ENCODE data around the gene COA6.
"Not testable (repeated sequence)": the region's sequence is repeated elsewhere in the genome, so short reads cannot be mapped to it uniquely, and the experiment has no call there.

Gene COA6

GRCh38 chr1:234369033-234369430 is 4.2 kb upstream of the COA6 start:
- DNase-seq (ENCODE audit: low read depth in 2 of 2, low spot score in 1 of 2): no peak

GRCh38 chr1:234369784-234370183 is 3.5 kb upstream of the COA6 start:
- no peak for DNase-seq (ENCODE audit: low read depth in 2 of 2, low spot score in 1 of 2)

- no peak for DNase-seq (ENCODE audit: low read depth in 2 of 2, low spot score in 1 of 2)
Measured at GRCh38 chr1:234371414-234371813, 1.8 kb upstream of the COA6 start.

- no peak for DNase-seq (ENCODE audit: low read depth in 2 of 2, low spot score in 1 of 2)
Measured at GRCh38 chr1:234372011-234372757, 1.1 kb upstream of the COA6 start.

GRCh38 chr1:234373959-234374254 is 651 bp downstream of the COA6 start:
- no peak for DNase-seq (ENCODE audit: low read depth in 2 of 2, low spot score in 1 of 2)

- DNase-seq (ENCODE audit: low read depth in 2 of 2, low spot score in 1 of 2): no peak
Measured at GRCh38 chr1:234375672-234376071, 2.4 kb downstream of the COA6 start.

- not testable (repeated sequence) for DNase-seq (ENCODE audit: low read depth in 2 of 2, low spot score in 1 of 2)
Measured at GRCh38 chr1:234379591-234380109, 6.4 kb downstream of the COA6 start.

GRCh38 chr1:234381699-234382555 is 8.7 kb downstream of the COA6 start:
- no peak for DNase-seq (ENCODE audit: low read depth in 2 of 2, low spot score in 1 of 2)

GRCh38 chr1:234386122-234386521 is 12.9 kb downstream of the COA6 start:
- no peak for DNase-seq (ENCODE audit: low read depth in 2 of 2, low spot score in 1 of 2)

GRCh38 chr1:234388094-234388493 is 14.8 kb downstream of the COA6 start:
- DNase-seq (ENCODE audit: low read depth in 2 of 2, low spot score in 1 of 2): no peak

- DNase-seq (ENCODE audit: low read depth in 2 of 2, low spot score in 1 of 2): no peak
Measured at GRCh38 chr1:234393190-234393589, 19.9 kb downstream of the COA6 start.

GRCh38 chr1:234395297-234395696 is 22.0 kb downstream of the COA6 start:
- DNase-seq (ENCODE audit: low read depth in 2 of 2, low spot score in 1 of 2): no peak

- no peak for DNase-seq (ENCODE audit: low read depth in 2 of 2, low spot score in 1 of 2)
Measured at GRCh38 chr1:234396092-234396491, 22.8 kb downstream of the COA6 start.

- DNase-seq (ENCODE audit: low read depth in 2 of 2, low spot score in 1 of 2): no peak
Measured at GRCh38 chr1:234396871-234397270, 23.6 kb downstream of the COA6 start.

GRCh38 chr1:234397732-234398131 is 24.5 kb downstream of the COA6 start:
- DNase-seq (ENCODE audit: low read depth in 2 of 2, low spot score in 1 of 2): no peak

- no peak for DNase-seq (ENCODE audit: low read depth in 2 of 2, low spot score in 1 of 2)
Measured at GRCh38 chr1:234398849-234399381, 25.7 kb downstream of the COA6 start.

- DNase-seq (ENCODE audit: low read depth in 2 of 2, low spot score in 1 of 2): not testable (repeated sequence)
Measured at GRCh38 chr1:234399515-234399914, 26.3 kb downstream of the COA6 start.

GRCh38 chr1:234400773-234401172 is 27.5 kb downstream of the COA6 start:
- no peak for DNase-seq (ENCODE audit: low read depth in 2 of 2, low spot score in 1 of 2)

GRCh38 chr1:234401658-234402057 is 28.4 kb downstream of the COA6 start:
- DNase-seq (ENCODE audit: low read depth in 2 of 2, low spot score in 1 of 2): no peak

GRCh38 chr1:234402939-234403338 is 29.7 kb downstream of the COA6 start:
- no peak for DNase-seq (ENCODE audit: low read depth in 2 of 2, low spot score in 1 of 2)

GRCh38 chr1:234405676-234406075 is 32.4 kb downstream of the COA6 start:
- no peak for DNase-seq (ENCODE audit: low read depth in 2 of 2, low spot score in 1 of 2)

- DNase-seq (ENCODE audit: low read depth in 2 of 2, low spot score in 1 of 2): no peak
Measured at GRCh38 chr1:234406871-234407270, 33.6 kb downstream of the COA6 start.

All from stimulated activated CD8-positive, alpha-beta memory T cell treated with anti-CD3 and anti-CD28 coated beads, Interleukin-4, amount 100 ng/mL, for 1 hour (primary cell).